ENCODE data around the gene TGFBR2.
A peak's percentile ranks its signal among the peaks of the same experiment; 100 is the strongest.

Gene TGFBR2

DNA sequence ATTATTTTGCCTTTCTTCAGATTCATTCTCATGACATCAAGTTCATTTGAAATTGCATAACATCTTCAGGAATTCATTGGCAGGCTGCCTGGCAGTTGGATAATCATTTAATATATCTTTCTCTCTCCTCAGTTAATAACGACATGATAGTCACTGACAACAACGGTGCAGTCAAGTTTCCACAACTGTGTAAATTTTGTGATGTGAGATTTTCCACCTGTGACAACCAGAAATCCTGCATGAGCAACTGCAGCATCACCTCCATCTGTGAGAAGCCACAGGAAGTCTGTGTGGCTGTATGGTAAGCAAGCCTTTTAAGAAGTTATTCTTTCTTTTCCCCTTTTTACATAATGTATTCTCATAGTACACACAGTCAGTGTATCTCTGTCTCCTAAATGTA lies 38.2 kb downstream of the TGFBR2 start:
- Histone ChIP-seq H3K4me3 (ENCODE audit: low read depth, low read length) (no peak overlapping the region), H3K27me3 (ENCODE audit: insufficient read depth, low read length) (no peaks in the 10 kb centered on the region)
- DNase-seq: no peak

DNA sequence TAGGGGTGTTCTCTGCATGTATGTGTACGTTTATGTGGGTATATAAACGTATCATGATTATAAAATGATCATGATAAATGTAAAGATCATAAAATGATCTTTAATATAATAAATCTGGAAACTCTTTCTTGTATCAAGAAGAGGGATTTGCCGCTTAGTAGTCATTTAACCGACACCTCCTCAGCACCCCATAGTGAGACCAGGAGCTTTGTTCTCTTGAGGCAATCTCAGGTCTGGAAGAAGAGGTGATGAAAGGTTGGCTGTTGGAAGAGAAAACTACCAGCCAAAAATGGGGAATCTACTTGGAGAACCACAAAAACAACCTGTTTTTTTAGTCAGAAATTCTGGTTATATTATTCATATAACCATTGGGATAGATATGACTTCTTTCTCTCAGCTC lies 38.7 kb downstream of the TGFBR2 start:
- Histone ChIP-seq H3K79me2 (ENCODE audit: control insufficient read depth, insufficient read depth, low read length, poor library complexity) (no peaks in the 10 kb centered on the region), H3K4me3 (ENCODE audit: low read depth, low read length) (no peak overlapping the region), H3K18ac (ENCODE audit: low read length) (no peak overlapping the region), H3K27me3 (ENCODE audit: insufficient read depth, low read length) (no peaks in the 10 kb centered on the region), H3K14ac (ENCODE audit: low read length) (no peak overlapping the region), H4K12ac (ENCODE audit: low read depth, low read length) (no peak overlapping the region), H2BK5ac (ENCODE audit: low read depth, low read length, poor library complexity) (no peak overlapping the region), H3K4me1 (ENCODE audit: control insufficient read depth in 1 of 2, insufficient read depth in 2 of 2, low read length in 2 of 2) (peaks cover 3 to 4% of the 10 kb centered on the region in 2 experiments), H3K27ac (ENCODE audit: low read depth, low read length) (no peak overlapping the region), H2AK5ac (ENCODE audit: low read length) (no peak overlapping the region), H4K8ac (ENCODE audit: low read depth, low read length) (no peak overlapping the region), H3K4ac (ENCODE audit: low read depth, low read length) (no peak overlapping the region), H3K36me3 (ENCODE audit: control insufficient read depth in 1 of 2, insufficient read depth in 2 of 2, low read length in 2 of 2) (peaks cover 0 to 30% of the 10 kb centered on the region in 2 experiments), H3K4me2 (ENCODE audit: low read length) (no peak overlapping the region), H2BK120ac (ENCODE audit: insufficient read depth, low read length, poor library complexity) (no peak overlapping the region), H3K79me1 (ENCODE audit: low read length) (no peaks in the 10 kb centered on the region), H3K9me3 (ENCODE audit: insufficient read depth, low read depth, low read length) (no peaks in the 10 kb centered on the region), H2BK12ac (ENCODE audit: low read length) (no peak overlapping the region), H3K9ac (ENCODE audit: low read length) (no peak overlapping the region), H3K23ac (ENCODE audit: low read length) (no peak overlapping the region), H2AFZ (ENCODE audit: insufficient read depth, low read length, poor library complexity) (no peak overlapping the region), H4K91ac (ENCODE audit: low read depth, low read length) (no peak overlapping the region)
- WGBS (ENCODE audit: extremely low coverage, insufficient coverage, insufficient read length): no CpG with 5 or more reads among the region's 4 CpGs
- DNase-seq: no peak

More for the DNA sequence above, 38.2 kb downstream of the TGFBR2 start:
- no peak overlapping the region for H3K9ac ChIP-seq (ENCODE audit: low read length)
- no peaks in the 10 kb centered on the region for H3K9me3 ChIP-seq (ENCODE audit: insufficient read depth, low read depth, low read length)
- WGBS (ENCODE audit: extremely low coverage, insufficient coverage, insufficient read length): no CpG with 5 or more reads among the region's 2 CpGs
- H4K12ac ChIP-seq (ENCODE audit: low read depth, low read length): no peak overlapping the region
- no peak overlapping the region for H3K23ac ChIP-seq (ENCODE audit: low read length)
- no peaks in the 10 kb centered on the region for H3K79me1 ChIP-seq (ENCODE audit: low read length)
- no peak overlapping the region for H2AK5ac ChIP-seq (ENCODE audit: low read length)
- H2BK12ac ChIP-seq (ENCODE audit: low read length): no peak overlapping the region
- H3K36me3 ChIP-seq (ENCODE audit: control insufficient read depth in 1 of 2, insufficient read depth in 2 of 2, low read length in 2 of 2): peaks cover 0 to 27% of the 10 kb centered on the region in 2 experiments
- no peak overlapping the region for H4K8ac ChIP-seq (ENCODE audit: low read depth, low read length)
- no peak overlapping the region for H4K91ac ChIP-seq (ENCODE audit: low read depth, low read length)
- no peak overlapping the region for H2BK120ac ChIP-seq (ENCODE audit: insufficient read depth, low read length, poor library complexity)
- no peak overlapping the region for H3K18ac ChIP-seq (ENCODE audit: low read length)
- no peak overlapping the region for H2BK5ac ChIP-seq (ENCODE audit: low read depth, low read length, poor library complexity)
- H3K79me2 ChIP-seq (ENCODE audit: control insufficient read depth, insufficient read depth, low read length, poor library complexity): no peaks in the 10 kb centered on the region
- H3K14ac ChIP-seq (ENCODE audit: low read length): no peak overlapping the region
- no peak overlapping the region for H2AFZ ChIP-seq (ENCODE audit: insufficient read depth, low read length, poor library complexity)
- H3K4me2 ChIP-seq (ENCODE audit: low read length): no peak overlapping the region
- H3K4ac ChIP-seq (ENCODE audit: low read depth, low read length): no peak overlapping the region
- H3K4me1 ChIP-seq (ENCODE audit: control insufficient read depth in 1 of 2, insufficient read depth in 2 of 2, low read length in 2 of 2): peaks cover 3 to 4% of the 10 kb centered on the region in 2 experiments
- no peak overlapping the region for H3K27ac ChIP-seq (ENCODE audit: low read depth, low read length)

DNA sequence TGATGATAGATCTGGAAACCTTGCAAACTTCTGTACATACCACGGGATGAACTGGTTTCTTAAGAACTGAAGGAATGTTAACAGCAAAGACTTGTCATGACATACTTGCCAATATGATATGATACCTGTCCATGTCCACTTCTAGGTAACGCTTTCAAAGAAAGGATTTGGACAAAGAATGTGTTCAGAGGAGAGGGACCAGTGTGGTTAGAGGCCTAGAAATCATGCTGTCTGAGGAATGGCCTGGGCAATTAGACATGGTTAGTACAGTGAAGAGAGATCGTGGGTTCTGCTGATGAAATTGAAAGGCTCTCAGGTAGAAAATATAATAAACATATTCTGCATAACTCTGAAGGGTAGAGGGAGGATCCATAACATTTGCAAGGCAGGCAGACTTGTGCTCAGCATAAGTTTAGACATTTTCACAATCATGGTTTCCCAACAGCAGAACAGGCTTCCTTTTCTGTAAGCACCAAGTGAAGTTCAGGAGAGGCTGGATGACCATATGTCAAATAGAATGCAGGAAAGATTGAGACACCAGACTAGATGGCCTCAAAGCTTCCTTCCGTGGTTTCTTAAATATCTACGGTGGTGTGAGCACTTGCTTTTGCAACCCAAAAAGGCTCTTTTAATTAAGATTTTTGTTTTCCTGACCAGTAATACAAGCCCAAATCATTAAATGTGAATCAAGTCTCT lies 39.9 kb downstream of the TGFBR2 start:
- no peaks in the 10 kb centered on the region for H3K27me3 ChIP-seq (ENCODE audit: insufficient read depth, low read length)
- H4K8ac ChIP-seq (ENCODE audit: low read depth, low read length): no peak overlapping the region
- H3K14ac ChIP-seq (ENCODE audit: low read length): no peak overlapping the region
- H3K79me1 ChIP-seq (ENCODE audit: low read length): no peaks in the 10 kb centered on the region
- H2AFZ ChIP-seq (ENCODE audit: insufficient read depth, low read length, poor library complexity): no peak overlapping the region
- no peak overlapping the region for H3K23ac ChIP-seq (ENCODE audit: low read length)
- H3K18ac ChIP-seq (ENCODE audit: low read length): no peak overlapping the region
- H2BK120ac ChIP-seq (ENCODE audit: insufficient read depth, low read length, poor library complexity): no peak overlapping the region
- H2BK12ac ChIP-seq (ENCODE audit: low read length): no peak overlapping the region
- no peak overlapping the region for H4K12ac ChIP-seq (ENCODE audit: low read depth, low read length)
- H3K79me2 ChIP-seq (ENCODE audit: control insufficient read depth, insufficient read depth, low read length, poor library complexity): no peaks in the 10 kb centered on the region
- H3K9me3 ChIP-seq (ENCODE audit: insufficient read depth, low read depth, low read length): no peaks in the 10 kb centered on the region
- H3K4me3 ChIP-seq (ENCODE audit: low read depth, low read length): no peak overlapping the region
- H2AK5ac ChIP-seq (ENCODE audit: low read length): no peak overlapping the region
- H3K9ac ChIP-seq (ENCODE audit: low read length): no peak overlapping the region
- WGBS (ENCODE audit: extremely low coverage, insufficient coverage, insufficient read length): no CpG with 5 or more reads among the region's 5 CpGs
- peaks cover 0 to 35% of the 10 kb centered on the region in 2 experiments for H3K36me3 ChIP-seq (ENCODE audit: control insufficient read depth in 1 of 2, insufficient read depth in 2 of 2, low read length in 2 of 2)
- peaks cover 3 to 4% of the 10 kb centered on the region in 2 experiments for H3K4me1 ChIP-seq (ENCODE audit: control insufficient read depth in 1 of 2, insufficient read depth in 2 of 2, low read length in 2 of 2)
- peak in 1 of 2 donors; percentile 37 for DNase-seq
- no peak overlapping the region for H4K91ac ChIP-seq (ENCODE audit: low read depth, low read length)
- H3K4ac ChIP-seq (ENCODE audit: low read depth, low read length): no peak overlapping the region
- no peak overlapping the region for H2BK5ac ChIP-seq (ENCODE audit: low read depth, low read length, poor library complexity)
- no peak overlapping the region for H3K4me2 ChIP-seq (ENCODE audit: low read length)
- H3K27ac ChIP-seq (ENCODE audit: low read depth, low read length): no peak overlapping the region

DNA sequence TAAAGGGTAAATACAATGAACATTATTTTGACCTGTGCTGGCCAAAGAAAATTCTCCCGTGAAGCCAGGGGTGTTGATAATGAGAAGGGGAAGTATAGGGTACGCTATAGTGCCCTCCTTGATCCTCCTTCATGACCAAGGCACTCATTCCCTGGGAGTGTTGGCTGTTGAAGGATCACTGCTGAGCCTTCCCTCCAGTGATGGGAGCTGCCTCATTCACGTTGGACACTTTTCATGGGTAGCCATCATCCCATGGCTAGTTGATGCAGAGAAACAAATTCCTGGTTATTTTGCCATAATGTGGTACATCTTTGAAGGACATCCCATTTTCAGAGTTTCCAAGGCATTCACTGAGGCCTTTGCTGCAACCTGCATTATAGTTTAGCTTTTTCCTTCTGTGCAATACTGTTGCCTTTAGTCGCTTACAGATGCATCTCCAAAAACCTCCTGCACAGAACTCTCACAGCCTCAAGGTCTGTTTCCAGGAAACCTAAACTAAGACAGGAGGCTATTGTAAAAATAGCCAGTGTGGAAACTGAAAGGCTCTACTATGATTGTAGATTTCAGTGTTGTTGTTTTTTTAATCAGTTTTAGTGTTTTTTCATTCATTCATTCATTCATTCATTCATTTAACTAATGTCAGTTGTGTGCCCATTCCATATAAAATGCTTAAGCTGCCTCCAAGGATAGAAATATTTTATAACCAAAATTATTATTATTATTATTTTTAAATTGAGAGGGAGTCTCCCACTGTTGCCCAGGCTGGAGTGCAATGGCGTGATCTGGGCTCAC lies 40.8 kb downstream of the TGFBR2 start:
- Histone ChIP-seq H3K27me3 (ENCODE audit: insufficient read depth, low read length) (no peaks in the 10 kb centered on the region), H3K79me1 (ENCODE audit: low read length) (no peaks in the 10 kb centered on the region), H3K4me1 (ENCODE audit: control insufficient read depth in 1 of 2, insufficient read depth in 2 of 2, low read length in 2 of 2) (peaks cover 3 to 4% of the 10 kb centered on the region in 2 experiments), H3K14ac (ENCODE audit: low read length) (no peak overlapping the region), H3K18ac (ENCODE audit: low read length) (no peak overlapping the region), H3K4me3 (ENCODE audit: low read depth, low read length) (no peak overlapping the region), H2BK12ac (ENCODE audit: low read length) (no peak overlapping the region), H3K4ac (ENCODE audit: low read depth, low read length) (no peak overlapping the region), H3K4me2 (ENCODE audit: low read length) (no peak overlapping the region), H4K91ac (ENCODE audit: low read depth, low read length) (no peak overlapping the region), H3K79me2 (ENCODE audit: control insufficient read depth, insufficient read depth, low read length, poor library complexity) (no peaks in the 10 kb centered on the region), H2BK120ac (ENCODE audit: insufficient read depth, low read length, poor library complexity) (no peak overlapping the region), H2AFZ (ENCODE audit: insufficient read depth, low read length, poor library complexity) (no peak overlapping the region), H3K9me3 (ENCODE audit: insufficient read depth, low read depth, low read length) (no peaks in the 10 kb centered on the region), H4K12ac (ENCODE audit: low read depth, low read length) (no peak overlapping the region), H4K8ac (ENCODE audit: low read depth, low read length) (no peak overlapping the region), H3K23ac (ENCODE audit: low read length) (no peak overlapping the region), H2AK5ac (ENCODE audit: low read length) (no peak overlapping the region), H2BK5ac (ENCODE audit: low read depth, low read length, poor library complexity) (no peak overlapping the region), H3K36me3 (ENCODE audit: control insufficient read depth in 1 of 2, insufficient read depth in 2 of 2, low read length in 2 of 2) (peaks cover under 1 to 38% of the 10 kb centered on the region in 2 experiments), H3K9ac (ENCODE audit: low read length) (no peak overlapping the region), H3K27ac (ENCODE audit: low read depth, low read length) (no peak overlapping the region)
- no peak for DNase-seq
- no CpG with 5 or more reads among the region's 5 CpGs for WGBS (ENCODE audit: extremely low coverage, insufficient coverage, insufficient read length)
